Measurements from ENCODE around the gene HBQ1. TPM values are rescaled to one million over a fixed set of nuclear protein-coding genes. Genes with fewer than 3 reads are reported as not detected.

HBQ1 gene
- total RNA-seq, 1 experiment from 2014 or later: 3.5 TPM

DNA sequence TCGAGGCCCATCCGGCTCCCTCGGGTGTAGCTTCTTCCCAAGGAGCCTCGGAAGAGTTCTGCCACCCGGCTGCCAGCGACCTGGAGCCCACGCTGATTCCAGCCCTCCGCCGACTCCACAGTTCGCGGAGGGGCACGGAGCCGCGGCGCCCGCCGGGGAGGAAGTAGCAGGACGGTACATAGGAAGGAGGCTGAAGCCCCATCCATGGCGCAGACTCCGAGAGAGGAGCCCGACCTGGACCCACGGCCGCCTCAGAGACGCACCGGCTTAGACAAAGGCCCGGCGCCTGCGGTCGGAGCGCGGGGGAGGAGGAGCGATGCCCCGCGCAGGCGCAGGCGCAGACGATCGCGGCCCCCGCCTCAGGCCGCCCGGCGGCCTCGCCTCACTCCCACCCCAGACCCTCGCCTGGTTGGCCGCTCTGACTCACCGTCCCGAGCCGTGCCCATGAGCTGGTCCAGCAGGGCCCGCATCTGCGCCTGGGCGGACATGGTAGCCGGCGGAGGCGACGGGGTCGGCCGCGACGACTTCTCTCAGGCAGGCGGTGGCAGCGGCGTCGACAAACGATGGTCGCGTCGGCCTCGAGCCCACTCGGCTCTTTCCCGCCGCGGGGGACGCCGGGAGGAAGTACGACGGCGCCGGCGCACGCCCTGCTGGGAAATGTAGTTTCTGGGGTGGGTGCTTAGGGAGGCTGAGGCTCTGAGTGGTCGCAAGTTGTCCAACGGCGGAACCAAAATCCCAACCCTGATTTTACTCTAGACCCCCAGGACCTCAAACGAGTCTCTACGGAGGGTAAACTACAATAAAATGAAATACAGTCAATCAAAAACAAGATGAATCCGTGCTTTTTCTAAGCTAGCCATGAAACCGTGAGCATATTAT is 48.8 kb downstream of the HBQ1 start, which contains the start of gene LUC7L:
Gene LUC7L, minus strand, starts transcription at position 598 of the 879 bp plus-strand sequence. Its CDS starts 110 bp downstream, at position 488.
- H3K4me1 Mint-ChIP-seq: peaks cover 17 to 22% of the 10 kb centered on the region in 2 experiments
- Histone ChIP-seq H3K23me2 (ENCODE audit: insufficient read length, low read depth, low read length, poor library complexity, severe bottlenecking) (no peaks in the 10 kb centered on the region), H3K4me2 (ENCODE audit: insufficient read depth, insufficient read length, low read length) (peak within 1 kb of the TSS; percentile 97), H3K9ac (ENCODE audit: extremely low read depth, insufficient read length, low read length) (peak within 1 kb of the TSS; percentile 93), H2BK120ac (ENCODE audit: low read depth, low read length, poor library complexity, severe bottlenecking) (no peak within 1 kb of the TSS), H3K4ac (ENCODE audit: low read depth, low read length) (no peak within 1 kb of the TSS; the same call in 1 of the 2 replicates), H3K18ac (ENCODE audit: insufficient read length, low read depth, low read length) (peak within 1 kb of the TSS; percentile 95), H3K14ac (ENCODE audit: insufficient read depth, low read length) (peak within 1 kb of the TSS; percentile 90), H3T11ph (ENCODE audit: low read length) (no peak within 1 kb of the TSS), H3K27me3 (ENCODE audit: insufficient read depth, low read length) (no peaks in the 10 kb centered on the region), H3K56ac (ENCODE audit: insufficient read length, low read depth, low read length) (no peak within 1 kb of the TSS), H4K91ac (ENCODE audit: insufficient read length, low read depth, low read length) (no peak within 1 kb of the TSS), H2BK20ac (ENCODE audit: low read depth, low read length, poor library complexity, severe bottlenecking) (no peak within 1 kb of the TSS), H3K79me1 (ENCODE audit: insufficient read depth, low read depth, low read length, poor library complexity, severe bottlenecking) (no peaks in the 10 kb centered on the region), H2AK5ac (ENCODE audit: insufficient read length, low read length) (no peak within 1 kb of the TSS), H2BK12ac (ENCODE audit: insufficient read length, low read depth, low read length) (no peak within 1 kb of the TSS), H2AFZ (ENCODE audit: low read length) (no peak within 1 kb of the TSS), H3K27ac (ENCODE audit: insufficient read length, low read depth, low read length) (no peak within 1 kb of the TSS), H3K23ac (ENCODE audit: insufficient read length, low read depth, low read length) (no peak within 1 kb of the TSS), H2BK5ac (ENCODE audit: insufficient read length, low read length) (no peak within 1 kb of the TSS), H3K4me1 (ENCODE audit: insufficient read depth, low read length) (peaks cover 3% of the 10 kb centered on the region; the same call in 1 of the 2 replicates), H2BK15ac (ENCODE audit: low read depth, low read length) (no peak within 1 kb of the TSS), H3K9me3 (ENCODE audit: control insufficient read depth, low read depth, low read length) (no peaks in the 10 kb centered on the region), H4K5ac (ENCODE audit: insufficient read length, low read depth, low read length) (no peak within 1 kb of the TSS), H4K20me1 (ENCODE audit: control insufficient read depth, insufficient read depth, insufficient read length) (no peaks in the 10 kb centered on the region), H3K79me2 (ENCODE audit: insufficient read depth, low read length) (peaks cover 24% of the 10 kb centered on the region), H4K8ac (replicated peaks; ENCODE audit: insufficient read length, low read depth, low read length) (no peak within 1 kb of the TSS)
- no peaks in the 10 kb centered on the region; a peak in 1 of 5 replicates for H3K9me3 Mint-ChIP-seq
- WGBS (ENCODE audit: extremely low coverage, insufficient read length, low lambda C conversion rate): no CpG with 5 or more reads among the region's 88 CpGs
- TF ChIP-seq, protein P1, sequence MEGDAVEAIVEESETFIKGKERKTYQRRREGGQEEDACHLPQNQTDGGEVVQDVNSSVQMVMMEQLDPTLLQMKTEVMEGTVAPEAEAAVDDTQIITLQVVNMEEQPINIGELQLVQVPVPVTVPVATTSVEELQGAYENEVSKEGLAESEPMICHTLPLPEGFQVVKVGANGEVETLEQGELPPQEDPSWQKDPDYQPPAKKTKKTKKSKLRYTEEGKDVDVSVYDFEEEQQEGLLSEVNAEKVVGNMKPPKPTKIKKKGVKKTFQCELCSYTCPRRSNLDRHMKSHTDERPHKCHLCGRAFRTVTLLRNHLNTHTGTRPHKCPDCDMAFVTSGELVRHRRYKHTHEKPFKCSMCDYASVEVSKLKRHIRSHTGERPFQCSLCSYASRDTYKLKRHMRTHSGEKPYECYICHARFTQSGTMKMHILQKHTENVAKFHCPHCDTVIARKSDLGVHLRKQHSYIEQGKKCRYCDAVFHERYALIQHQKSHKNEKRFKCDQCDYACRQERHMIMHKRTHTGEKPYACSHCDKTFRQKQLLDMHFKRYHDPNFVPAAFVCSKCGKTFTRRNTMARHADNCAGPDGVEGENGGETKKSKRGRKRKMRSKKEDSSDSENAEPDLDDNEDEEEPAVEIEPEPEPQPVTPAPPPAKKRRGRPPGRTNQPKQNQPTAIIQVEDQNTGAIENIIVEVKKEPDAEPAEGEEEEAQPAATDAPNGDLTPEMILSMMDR (conservative IDR thresholded peaks at IDR 0.05): no peak
- peaks cover 29 to 43% (median 38%) of the 10 kb centered on the region in 3 experiments; a peak in 6 of 7 replicates for H3K36me3 Mint-ChIP-seq (ENCODE audit: insufficient read depth in 1 of 3, low read depth in 3 of 3)
- peak within 1 kb of the TSS; percentile 94 to 95 for H3K4me3 Mint-ChIP-seq
- DNase-seq: peak; percentile 91
- H3K27ac Mint-ChIP-seq: peak within 1 kb of the TSS; percentile 92 to 95 (median 94); a peak in 6 of 7 replicates
- H3K27me3 Mint-ChIP-seq (ENCODE audit: low read depth): no peaks in the 10 kb centered on the region
